ENCODE measurements around the gene TM4SF4. TPM values are rescaled to one million over a fixed set of nuclear protein-coding genes. Genes with fewer than 3 reads are reported as not detected.

The TM4SF4 gene
- total RNA-seq, 1 experiment from 2014 or later, result not detected

- Histone ChIP-seq H3K4me1 (ENCODE audit: insufficient read depth, low read length) (no peaks in the 10 kb centered on the region), H2AK5ac (ENCODE audit: insufficient read length, low read length) (no peak overlapping the region), H3K23ac (ENCODE audit: insufficient read length, low read depth, low read length) (no peak overlapping the region), H3K4me2 (ENCODE audit: insufficient read depth, insufficient read length, low read length) (no peak overlapping the region), H3K9me3 (ENCODE audit: control insufficient read depth, low read depth, low read length) (no peaks in the 10 kb centered on the region), H3K4ac (ENCODE audit: low read depth, low read length) (no peak overlapping the region), H3T11ph (ENCODE audit: low read length) (no peak overlapping the region), H2BK5ac (ENCODE audit: insufficient read length, low read length) (no peak overlapping the region), H2BK20ac (ENCODE audit: low read depth, low read length, poor library complexity, severe bottlenecking) (no peak overlapping the region), H3K18ac (ENCODE audit: insufficient read length, low read depth, low read length) (no peak overlapping the region), H4K20me1 (ENCODE audit: control insufficient read depth, insufficient read depth, insufficient read length) (no peaks in the 10 kb centered on the region), H4K91ac (ENCODE audit: insufficient read length, low read depth, low read length) (no peak overlapping the region), H2AFZ (ENCODE audit: low read length) (no peak overlapping the region), H3K79me2 (ENCODE audit: insufficient read depth, low read length) (no peaks in the 10 kb centered on the region), H3K79me1 (ENCODE audit: insufficient read depth, low read depth, low read length, poor library complexity, severe bottlenecking) (no peaks in the 10 kb centered on the region), H3K9ac (ENCODE audit: extremely low read depth, insufficient read length, low read length) (no peak overlapping the region), H3K27me3 (ENCODE audit: insufficient read depth, low read length) (no peaks in the 10 kb centered on the region), H3K14ac (ENCODE audit: insufficient read depth, low read length) (no peak overlapping the region), H2BK12ac (ENCODE audit: insufficient read length, low read depth, low read length) (no peak overlapping the region), H2BK15ac (ENCODE audit: low read depth, low read length) (no peak overlapping the region), H2BK120ac (ENCODE audit: low read depth, low read length, poor library complexity, severe bottlenecking) (no peak overlapping the region), H4K5ac (ENCODE audit: insufficient read length, low read depth, low read length) (no peak overlapping the region), H3K27ac (ENCODE audit: insufficient read length, low read depth, low read length) (no peak overlapping the region), H4K8ac (replicated peaks; ENCODE audit: insufficient read length, low read depth, low read length) (no peak overlapping the region), H3K56ac (ENCODE audit: insufficient read length, low read depth, low read length) (no peak overlapping the region), H3K23me2 (ENCODE audit: insufficient read length, low read depth, low read length, poor library complexity, severe bottlenecking) (no peaks in the 10 kb centered on the region)
- DNase-seq, result no peak
- H3K36me3 Mint-ChIP-seq (ENCODE audit: insufficient read depth in 1 of 3, low read depth in 3 of 3), result no peaks in the 10 kb centered on the region
- H3K4me1 Mint-ChIP-seq, result peaks cover 6 to 8% of the 10 kb centered on the region in 2 experiments
- no peak overlapping the region for H3K4me3 Mint-ChIP-seq
- H3K27me3 Mint-ChIP-seq (ENCODE audit: low read depth), result peaks cover 1% of the 10 kb centered on the region
- WGBS (ENCODE audit: extremely low coverage, insufficient read length, low lambda C conversion rate), result no CpG with 5 or more reads among the region's 14 CpGs
- H3K27ac Mint-ChIP-seq, result peak overlapping the region in 2 of 3 experiments; percentile 25 to 43; a peak in 2 of 7 replicates
- no peak for TF ChIP-seq CTCF (conservative IDR thresholded peaks at IDR 0.05)
- H3K9me3 Mint-ChIP-seq, result no peaks in the 10 kb centered on the region; a peak in 1 of 5 replicates
Measured at GRCh38 chr3:149507491-149508324, 33.2 kb downstream of the TM4SF4 start.
